ENCODE measurements around the gene RAET1G.
"Not testable (repeated sequence)": the region's sequence is repeated elsewhere in the genome, so short reads cannot be mapped to it uniquely, and the experiment has no call there.

RAET1G gene

DNA sequence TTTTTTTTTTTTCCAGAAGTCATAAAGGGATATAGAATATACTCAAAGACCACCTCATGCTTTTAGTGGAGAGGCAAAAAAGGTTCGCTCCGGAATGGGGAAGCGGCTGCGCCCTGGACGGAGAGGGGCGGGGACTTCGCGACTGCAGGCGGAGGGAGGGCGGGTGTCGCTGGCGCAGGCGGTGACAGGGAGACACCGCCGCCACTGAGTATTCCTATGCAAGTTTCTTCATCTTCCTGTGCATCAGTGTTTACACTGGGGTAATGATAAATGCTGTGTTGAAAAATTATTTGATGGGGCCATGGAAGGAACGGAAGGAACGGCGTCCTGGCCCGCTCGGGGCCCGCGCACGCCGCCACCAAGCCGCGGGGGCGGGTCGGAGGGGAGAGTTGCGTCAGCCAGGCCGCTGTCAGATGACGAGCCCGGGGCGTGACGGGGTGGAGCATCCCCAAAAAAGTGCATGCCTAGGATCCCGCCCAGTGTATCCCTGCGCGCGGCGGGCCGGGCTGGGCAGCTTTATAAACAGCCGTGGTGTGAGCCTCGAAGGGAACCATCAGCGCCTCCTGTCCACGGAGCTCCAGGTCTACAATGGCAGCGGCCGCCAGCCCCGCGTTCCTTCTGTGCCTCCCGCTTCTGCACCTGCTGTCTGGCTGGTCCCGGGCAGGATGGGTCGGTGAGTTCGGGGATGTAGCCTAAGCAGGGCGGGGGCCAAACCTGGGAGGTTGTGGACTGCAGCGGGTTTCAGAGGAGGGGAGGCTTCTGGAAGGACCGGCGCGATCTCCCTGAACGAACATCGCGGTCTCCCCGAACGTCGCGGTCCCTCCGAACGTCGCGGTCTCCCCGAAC lies 40.8 kb upstream of the RAET1G start, which contains the start of gene ULBP1:
Gene ULBP1, plus strand, starts transcription at position 482 of the 846 bp plus-strand sequence. Its CDS starts 107 bp downstream, at position 589.
- no peaks in the 10 kb centered on the region for H3K36me3 ChIP-seq (ENCODE audit: control insufficient read depth in 2 of 2, insufficient read depth in 2 of 2, low read length in 2 of 2)
- peak within 1 kb of the TSS; percentile 54 to 57 for H3K4me3 ChIP-seq (ENCODE audit: low read length in 2 of 2)
- no peak within 1 kb of the TSS for H3K27ac ChIP-seq (ENCODE audit: low read depth in 2 of 2, low read length in 2 of 2)
- peaks cover 59 to 68% of the 10 kb centered on the region in 2 donors for H3K27me3 ChIP-seq (ENCODE audit: control insufficient read depth in 2 of 2, insufficient read depth in 2 of 2, low read length in 2 of 2)
- H3K4me1 ChIP-seq (ENCODE audit: control insufficient read depth in 2 of 2, insufficient read depth in 2 of 2, low read length in 2 of 2): peaks cover 9 to 12% of the 10 kb centered on the region in 2 donors
- no peaks in the 10 kb centered on the region for H3K9me3 ChIP-seq (ENCODE audit: control insufficient read depth in 2 of 2, low read length in 2 of 2)
- peak within 1 kb of the TSS in 1 of 2 donors; percentile 11 for H3K9ac ChIP-seq (ENCODE audit: low read depth in 1 of 2, low read length in 2 of 2)

DNA sequence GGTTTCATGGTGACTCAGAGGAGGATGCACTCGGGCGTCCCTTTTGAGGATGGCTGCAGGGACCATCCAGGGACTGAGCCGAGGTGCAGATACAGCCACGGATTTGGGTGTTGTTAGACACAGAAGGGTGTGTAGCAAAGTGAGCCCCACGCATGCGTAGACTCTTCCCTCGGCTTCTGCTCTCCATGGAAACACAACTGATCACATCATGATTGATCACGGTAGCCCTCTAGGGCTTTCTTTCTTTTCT lies 40.2 kb upstream of the RAET1G start:
- no peak overlapping the region for H3K27ac ChIP-seq (ENCODE audit: low read depth in 2 of 2, low read length in 2 of 2)
- peak overlapping the region in 1 of 2 donors; percentile 57 for H3K4me3 ChIP-seq (ENCODE audit: low read length in 2 of 2)
- no peaks in the 10 kb centered on the region for H3K9me3 ChIP-seq (ENCODE audit: control insufficient read depth in 2 of 2, low read length in 2 of 2)
- peaks cover 9 to 12% of the 10 kb centered on the region in 2 donors for H3K4me1 ChIP-seq (ENCODE audit: control insufficient read depth in 2 of 2, insufficient read depth in 2 of 2, low read length in 2 of 2)
- no peaks in the 10 kb centered on the region for H3K36me3 ChIP-seq (ENCODE audit: control insufficient read depth in 2 of 2, insufficient read depth in 2 of 2, low read length in 2 of 2)
- H3K27me3 ChIP-seq (ENCODE audit: control insufficient read depth in 2 of 2, insufficient read depth in 2 of 2, low read length in 2 of 2): peaks cover 57 to 68% of the 10 kb centered on the region in 2 donors
- H3K9ac ChIP-seq (ENCODE audit: low read depth in 1 of 2, low read length in 2 of 2): no peak overlapping the region

DNA sequence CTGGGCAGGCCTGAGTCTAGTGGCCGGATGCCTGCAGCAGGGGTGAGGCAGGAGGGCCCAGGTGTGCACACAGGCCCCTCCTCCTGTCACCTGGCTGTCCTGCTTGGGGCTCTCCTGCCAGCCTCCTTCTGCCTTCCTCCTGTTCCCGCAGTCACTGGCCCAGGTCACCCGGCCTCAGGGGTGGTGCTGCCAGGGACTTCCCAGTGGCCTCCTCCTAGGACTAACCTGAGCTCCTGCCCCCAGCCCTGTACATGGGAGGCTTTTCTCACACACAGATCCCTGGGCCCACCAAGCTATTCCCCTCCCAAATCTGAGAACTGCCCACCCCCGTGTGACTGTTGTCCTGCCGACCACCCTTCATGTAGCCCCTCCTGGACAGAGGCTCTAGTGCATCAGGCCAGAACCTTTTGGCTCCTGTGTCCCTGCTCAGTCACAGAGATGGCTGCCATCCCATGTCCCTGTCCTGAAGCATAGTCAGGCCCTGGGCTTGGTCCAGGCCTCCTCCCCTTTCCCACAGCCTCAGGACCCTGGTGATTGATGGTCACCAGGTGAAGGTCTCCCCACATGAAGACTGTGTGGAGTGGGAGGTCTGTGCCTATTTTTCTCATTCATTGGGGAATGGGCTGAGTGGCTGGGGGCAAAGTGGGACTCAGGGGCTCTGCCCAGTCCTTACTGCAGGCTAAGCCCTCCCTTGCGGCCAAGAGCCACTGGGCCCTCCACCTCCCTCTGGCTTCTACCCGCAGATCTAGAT lies 39.7 kb upstream of the RAET1G start:
- H3K4me3 ChIP-seq (ENCODE audit: low read length in 2 of 2): no peak overlapping the region

DNA sequence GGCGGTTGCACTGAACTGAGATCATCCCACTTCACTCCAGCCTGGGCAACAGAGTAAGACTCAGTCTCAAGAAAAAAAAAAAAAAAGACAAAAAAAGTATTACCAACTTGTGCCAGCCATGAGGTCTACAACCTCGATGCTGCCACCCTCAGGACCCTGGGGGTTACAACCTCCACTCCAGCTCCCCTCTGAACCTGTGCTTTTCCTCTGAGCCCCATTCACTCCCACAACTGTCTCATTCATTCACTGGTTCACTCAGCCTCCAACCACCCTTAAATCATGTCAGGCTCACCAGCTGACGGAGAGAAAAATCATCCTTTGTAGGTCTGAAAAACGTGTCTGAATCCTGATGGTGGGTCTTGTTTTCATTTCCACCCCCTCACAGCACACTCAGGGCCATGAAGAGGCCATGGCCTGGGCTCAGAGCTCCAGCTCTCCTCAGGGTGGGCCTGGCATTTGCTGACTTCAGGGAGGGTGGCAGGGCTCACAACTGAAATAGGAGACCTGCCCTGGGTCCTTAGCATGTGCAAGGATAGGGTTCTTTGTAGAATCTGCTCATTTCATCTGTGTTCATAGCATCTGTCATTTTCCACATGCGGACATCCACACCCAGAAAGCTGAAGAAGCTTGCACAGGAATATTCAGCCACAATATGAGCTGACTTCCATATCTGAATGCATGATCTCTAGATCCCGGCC lies 39.0 kb upstream of the RAET1G start:
- H3K27ac ChIP-seq (ENCODE audit: low read depth in 2 of 2, low read length in 2 of 2): no peak overlapping the region
- no peak overlapping the region for H3K4me3 ChIP-seq (ENCODE audit: low read length in 2 of 2)
- peaks cover 9 to 12% of the 10 kb centered on the region in 2 donors for H3K4me1 ChIP-seq (ENCODE audit: control insufficient read depth in 2 of 2, insufficient read depth in 2 of 2, low read length in 2 of 2)
- peaks cover 60 to 65% of the 10 kb centered on the region in 2 donors for H3K27me3 ChIP-seq (ENCODE audit: control insufficient read depth in 2 of 2, insufficient read depth in 2 of 2, low read length in 2 of 2)
- H3K36me3 ChIP-seq (ENCODE audit: control insufficient read depth in 2 of 2, insufficient read depth in 2 of 2, low read length in 2 of 2): no peaks in the 10 kb centered on the region
- H3K9ac ChIP-seq (ENCODE audit: low read depth in 1 of 2, low read length in 2 of 2): no peak overlapping the region
- H3K9me3 ChIP-seq (ENCODE audit: control insufficient read depth in 2 of 2, low read length in 2 of 2): no peaks in the 10 kb centered on the region

More for the DNA sequence above, 39.7 kb upstream of the RAET1G start:
- peaks cover 9 to 12% of the 10 kb centered on the region in 2 donors for H3K4me1 ChIP-seq (ENCODE audit: control insufficient read depth in 2 of 2, insufficient read depth in 2 of 2, low read length in 2 of 2)
- peaks cover 57 to 68% of the 10 kb centered on the region in 2 donors for H3K27me3 ChIP-seq (ENCODE audit: control insufficient read depth in 2 of 2, insufficient read depth in 2 of 2, low read length in 2 of 2)
- no peaks in the 10 kb centered on the region for H3K9me3 ChIP-seq (ENCODE audit: control insufficient read depth in 2 of 2, low read length in 2 of 2)
- no peak overlapping the region for H3K27ac ChIP-seq (ENCODE audit: low read depth in 2 of 2, low read length in 2 of 2)
- H3K36me3 ChIP-seq (ENCODE audit: control insufficient read depth in 2 of 2, insufficient read depth in 2 of 2, low read length in 2 of 2): no peaks in the 10 kb centered on the region
- no peak overlapping the region for H3K9ac ChIP-seq (ENCODE audit: low read depth in 1 of 2, low read length in 2 of 2)

DNA sequence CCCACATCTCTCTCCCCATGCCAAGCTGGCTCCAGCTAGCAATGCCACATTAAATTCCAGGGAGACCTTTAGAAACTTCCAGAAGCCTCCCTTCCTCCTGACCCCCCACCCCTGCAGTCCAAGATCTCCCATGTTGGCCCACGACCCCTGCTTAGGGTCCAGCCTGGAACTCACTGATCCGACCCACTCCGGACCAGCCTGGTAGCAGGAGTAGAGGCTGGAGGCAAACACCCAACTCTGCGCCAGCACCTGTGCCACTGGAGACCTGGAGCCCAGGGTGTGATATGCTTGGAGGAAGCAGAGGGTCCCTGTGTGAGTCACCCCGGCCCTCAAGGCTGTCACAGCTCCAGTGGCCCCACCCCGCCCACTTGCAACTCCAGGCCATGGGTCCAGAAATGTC lies 37.6 kb upstream of the RAET1G start:
- H3K36me3 ChIP-seq (ENCODE audit: control insufficient read depth in 2 of 2, insufficient read depth in 2 of 2, low read length in 2 of 2): no peaks in the 10 kb centered on the region
- H3K27me3 ChIP-seq (ENCODE audit: control insufficient read depth in 2 of 2, insufficient read depth in 2 of 2, low read length in 2 of 2): peaks cover 62 to 68% of the 10 kb centered on the region in 2 donors
- H3K9me3 ChIP-seq (ENCODE audit: control insufficient read depth in 2 of 2, low read length in 2 of 2): no peaks in the 10 kb centered on the region
- peaks cover 9 to 12% of the 10 kb centered on the region in 2 donors for H3K4me1 ChIP-seq (ENCODE audit: control insufficient read depth in 2 of 2, insufficient read depth in 2 of 2, low read length in 2 of 2)
- no peak overlapping the region for H3K27ac ChIP-seq (ENCODE audit: low read depth in 2 of 2, low read length in 2 of 2)
- no peak overlapping the region for H3K4me3 ChIP-seq (ENCODE audit: low read length in 2 of 2)
- no peak overlapping the region for H3K9ac ChIP-seq (ENCODE audit: low read depth in 1 of 2, low read length in 2 of 2)

DNA sequence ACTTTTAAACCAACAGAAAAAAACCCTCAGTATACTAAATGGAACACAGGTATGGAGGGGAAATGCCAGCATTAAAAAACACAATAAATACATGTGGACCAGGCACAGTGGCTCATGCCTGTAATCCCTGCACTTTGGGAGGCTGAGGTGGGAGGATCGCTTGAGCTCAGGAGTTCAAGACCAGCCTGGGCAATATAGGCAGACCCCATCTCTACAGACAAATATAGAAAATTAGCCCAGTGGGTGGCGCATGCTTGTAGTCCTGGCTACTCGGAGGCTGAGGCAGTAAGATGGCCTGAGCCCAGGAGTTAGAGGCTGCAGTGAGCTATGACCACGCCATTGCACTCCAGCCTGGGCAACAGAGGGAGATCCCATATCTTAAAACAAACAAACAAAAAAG lies 36.9 kb upstream of the RAET1G start:
- not testable (repeated sequence) for H3K27ac ChIP-seq (ENCODE audit: low read depth in 2 of 2, low read length in 2 of 2); H3K9ac ChIP-seq (ENCODE audit: low read depth in 1 of 2, low read length in 2 of 2); H3K36me3 ChIP-seq (ENCODE audit: control insufficient read depth in 2 of 2, insufficient read depth in 2 of 2, low read length in 2 of 2); H3K4me3 ChIP-seq (ENCODE audit: low read length in 2 of 2); H3K9me3 ChIP-seq (ENCODE audit: control insufficient read depth in 2 of 2, low read length in 2 of 2)
- peaks cover 9 to 11% of the 10 kb centered on the region in 2 donors for H3K4me1 ChIP-seq (ENCODE audit: control insufficient read depth in 2 of 2, insufficient read depth in 2 of 2, low read length in 2 of 2)
- H3K27me3 ChIP-seq (ENCODE audit: control insufficient read depth in 2 of 2, insufficient read depth in 2 of 2, low read length in 2 of 2): peaks cover 59 to 65% of the 10 kb centered on the region in 2 donors

DNA sequence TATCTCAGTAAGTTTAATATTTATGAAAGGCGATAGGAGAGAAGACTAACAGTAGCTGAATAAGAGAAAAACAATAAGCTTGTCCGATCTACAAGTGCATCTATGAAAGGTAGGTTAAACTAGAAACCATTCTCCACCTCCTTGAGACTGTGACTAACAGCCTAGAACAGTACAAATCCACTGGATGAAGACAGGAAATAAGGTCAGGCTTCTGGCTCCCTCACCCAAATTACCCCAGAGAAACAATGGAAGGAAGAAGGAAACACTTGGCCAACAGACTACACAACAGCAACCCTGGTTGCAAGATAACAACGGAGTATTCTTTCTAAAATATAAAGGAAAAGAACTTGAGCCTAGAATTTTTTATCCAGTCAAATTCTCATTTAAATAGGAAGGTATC lies 35.2 kb upstream of the RAET1G start:
- not testable (repeated sequence) for H3K4me3 ChIP-seq (ENCODE audit: low read length in 2 of 2); H3K9ac ChIP-seq (ENCODE audit: low read depth in 1 of 2, low read length in 2 of 2); H3K36me3 ChIP-seq (ENCODE audit: control insufficient read depth in 2 of 2, insufficient read depth in 2 of 2, low read length in 2 of 2); H3K4me1 ChIP-seq (ENCODE audit: control insufficient read depth in 2 of 2, insufficient read depth in 2 of 2, low read length in 2 of 2); H3K9me3 ChIP-seq (ENCODE audit: control insufficient read depth in 2 of 2, low read length in 2 of 2); H3K27ac ChIP-seq (ENCODE audit: low read depth in 2 of 2, low read length in 2 of 2)
- peaks cover 53 to 56% of the 10 kb centered on the region in 2 donors for H3K27me3 ChIP-seq (ENCODE audit: control insufficient read depth in 2 of 2, insufficient read depth in 2 of 2, low read length in 2 of 2)

DNA sequence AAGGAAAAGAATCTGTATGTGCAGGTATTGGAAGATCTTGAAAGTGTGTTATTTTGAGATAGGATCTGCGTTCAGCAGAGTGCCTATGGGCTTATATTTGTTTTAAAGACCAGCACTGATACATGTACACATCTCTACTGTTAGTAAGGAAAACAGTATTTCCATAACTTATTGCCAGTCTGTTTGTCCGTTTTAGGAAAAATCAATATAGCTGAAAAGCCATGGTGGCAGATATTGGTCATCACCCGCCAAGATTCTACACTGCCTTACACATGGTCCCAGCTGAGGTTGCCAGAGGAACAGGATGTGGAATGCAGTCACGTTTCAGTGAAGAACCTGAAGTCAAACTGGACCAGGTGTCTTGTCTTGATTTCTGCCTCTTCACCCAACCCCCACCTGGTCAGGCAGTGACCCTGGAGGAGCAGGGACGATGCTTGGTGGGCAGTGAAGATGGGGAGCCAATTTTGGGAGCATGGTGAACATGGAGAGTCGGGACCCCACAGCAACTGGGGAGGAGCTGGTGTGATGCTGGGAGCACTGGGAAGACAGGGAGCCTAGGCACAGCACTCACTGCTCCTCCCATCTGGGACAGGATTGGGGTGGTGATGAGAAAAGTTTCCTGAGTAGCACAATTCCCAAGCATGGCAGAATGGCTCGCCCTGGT lies 32.9 kb upstream of the RAET1G start:
- not testable (repeated sequence) for H3K9me3 ChIP-seq (ENCODE audit: control insufficient read depth in 2 of 2, low read length in 2 of 2); H3K4me3 ChIP-seq (ENCODE audit: low read length in 2 of 2); H3K27ac ChIP-seq (ENCODE audit: low read depth in 2 of 2, low read length in 2 of 2); H3K36me3 ChIP-seq (ENCODE audit: control insufficient read depth in 2 of 2, insufficient read depth in 2 of 2, low read length in 2 of 2); H3K9ac ChIP-seq (ENCODE audit: low read depth in 1 of 2, low read length in 2 of 2); H3K4me1 ChIP-seq (ENCODE audit: control insufficient read depth in 2 of 2, insufficient read depth in 2 of 2, low read length in 2 of 2)
- H3K27me3 ChIP-seq (ENCODE audit: control insufficient read depth in 2 of 2, insufficient read depth in 2 of 2, low read length in 2 of 2): peaks cover 52 to 57% of the 10 kb centered on the region in 2 donors

DNA sequence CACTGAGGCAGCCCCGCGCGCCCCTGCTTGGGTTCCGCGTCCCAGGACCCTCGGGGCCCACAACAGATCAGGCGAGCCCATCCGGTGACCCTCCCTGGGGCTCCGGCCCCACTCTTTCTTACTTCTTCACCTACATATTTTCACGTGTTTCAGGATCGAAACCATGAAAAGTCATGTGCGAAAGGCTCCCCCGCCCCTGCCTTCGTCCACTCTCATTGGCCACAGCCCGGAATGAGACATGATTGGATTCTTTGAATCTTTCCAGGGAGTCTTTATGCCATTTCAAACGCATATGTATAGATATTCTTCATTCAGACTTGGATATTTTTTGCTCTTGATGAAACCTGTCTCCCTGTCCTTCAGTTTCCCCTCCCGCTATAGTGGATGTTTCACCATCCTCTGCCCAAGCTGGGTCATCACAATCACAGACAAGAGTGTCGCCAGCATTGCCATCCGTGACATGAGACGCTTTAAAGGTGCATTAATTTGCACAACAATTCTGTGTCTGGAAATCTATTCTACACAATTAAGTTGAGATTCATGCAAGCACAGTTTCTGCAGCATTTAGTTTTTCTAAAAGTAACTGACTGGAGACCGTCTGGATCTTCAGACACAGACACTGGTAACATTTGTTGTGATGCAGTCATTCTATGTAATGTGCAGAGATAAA lies 32.2 kb upstream of the RAET1G start:
- not testable (repeated sequence) for H3K4me3 ChIP-seq (ENCODE audit: low read length in 2 of 2); H3K27ac ChIP-seq (ENCODE audit: low read depth in 2 of 2, low read length in 2 of 2); H3K9me3 ChIP-seq (ENCODE audit: control insufficient read depth in 2 of 2, low read length in 2 of 2); H3K9ac ChIP-seq (ENCODE audit: low read depth in 1 of 2, low read length in 2 of 2); H3K36me3 ChIP-seq (ENCODE audit: control insufficient read depth in 2 of 2, insufficient read depth in 2 of 2, low read length in 2 of 2); H3K4me1 ChIP-seq (ENCODE audit: control insufficient read depth in 2 of 2, insufficient read depth in 2 of 2, low read length in 2 of 2)
- peaks cover 53 to 56% of the 10 kb centered on the region in 2 donors for H3K27me3 ChIP-seq (ENCODE audit: control insufficient read depth in 2 of 2, insufficient read depth in 2 of 2, low read length in 2 of 2)
